COLO829 (cell line): ENCODE measurements around the gene ANO1.

Source experiments
- DNase-seq: peaks from one replicate; pipeline ENCODE4 v3.0.0; 2012; ENCODE audit warnings: low spot score

The ANO1 gene

DNA sequence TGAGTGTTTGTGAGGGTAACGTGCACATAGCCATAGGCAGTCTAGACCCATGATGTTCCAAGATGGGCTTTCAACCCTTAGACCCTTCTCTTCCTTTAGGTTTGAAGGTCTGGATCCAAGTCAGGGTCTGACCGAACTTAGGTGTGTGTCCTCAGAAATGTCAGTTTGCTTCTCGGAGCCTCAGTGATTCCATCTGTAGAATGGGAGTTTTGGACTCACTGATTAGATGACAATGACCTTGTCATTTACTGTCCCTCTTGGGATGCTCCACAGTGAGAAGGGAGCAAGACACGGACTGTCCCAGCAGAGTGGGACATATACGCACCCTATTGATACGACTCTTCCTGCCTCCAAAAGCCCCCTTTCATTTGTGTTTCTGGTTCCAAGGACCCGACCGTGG, 37.7 kb downstream of the ANO1 start:
- no peak for DNase-seq

DNA sequence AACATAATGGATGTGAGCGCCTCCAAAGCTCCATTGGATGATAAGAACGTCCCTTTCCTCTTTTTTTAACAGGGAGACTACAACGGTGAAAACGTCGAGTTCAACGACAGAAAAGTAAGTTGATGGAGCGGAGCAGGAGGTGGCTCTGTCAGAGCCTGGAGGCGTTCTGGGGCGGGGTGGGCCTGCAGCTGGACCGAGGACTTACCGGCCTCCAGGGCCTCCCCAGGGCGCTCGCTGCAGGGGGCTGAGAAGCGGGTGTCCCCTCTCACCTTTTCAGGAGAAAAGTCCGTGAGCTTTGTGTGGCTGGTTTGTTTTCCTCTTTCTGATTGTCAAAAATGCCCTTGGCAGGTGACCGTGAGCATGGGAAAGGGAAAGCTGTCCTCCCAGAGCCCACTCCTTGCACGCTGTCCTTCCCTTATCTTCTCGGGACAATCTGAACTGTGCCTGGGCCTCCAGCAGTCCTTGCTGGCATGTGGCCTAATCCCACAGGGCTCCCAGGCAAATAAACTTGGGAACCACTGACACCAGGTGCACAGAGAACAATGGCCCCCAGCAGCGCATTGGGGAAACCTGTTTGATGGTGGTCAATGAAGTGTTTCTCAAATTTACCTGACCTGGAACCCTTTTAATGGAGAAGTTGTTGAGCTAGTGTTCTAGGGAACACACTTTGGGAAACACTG, 38.4 kb downstream of the ANO1 start:
- no peak for DNase-seq

DNA sequence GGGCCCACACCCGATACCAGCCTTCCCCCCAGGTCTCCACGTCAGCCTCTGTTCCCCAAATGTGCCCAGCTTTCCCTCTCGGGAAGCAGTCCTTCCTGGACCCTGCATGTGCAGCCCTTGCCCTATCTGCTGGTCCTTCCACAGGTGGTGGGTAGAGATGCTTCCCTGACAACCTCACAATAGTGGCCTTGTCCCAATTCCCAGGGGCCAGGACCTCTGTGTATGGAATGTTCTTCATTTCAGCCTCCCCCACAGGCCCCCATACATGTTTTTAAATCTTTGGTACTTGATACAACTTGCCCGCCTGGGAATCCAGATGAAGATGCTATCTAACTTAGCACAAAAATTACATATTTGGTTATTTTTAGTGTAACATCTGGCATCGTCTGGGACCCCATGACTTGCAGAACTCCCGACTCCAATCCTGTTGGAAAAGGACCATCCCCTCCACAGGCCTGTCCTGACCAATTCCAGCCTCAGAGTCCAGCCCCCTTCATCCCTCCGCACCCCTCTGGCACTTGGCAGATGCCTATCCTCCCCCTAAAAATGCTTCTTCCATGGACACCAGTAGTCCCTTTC, 39.5 kb downstream of the ANO1 start:
- DNase-seq = no peak

DNA sequence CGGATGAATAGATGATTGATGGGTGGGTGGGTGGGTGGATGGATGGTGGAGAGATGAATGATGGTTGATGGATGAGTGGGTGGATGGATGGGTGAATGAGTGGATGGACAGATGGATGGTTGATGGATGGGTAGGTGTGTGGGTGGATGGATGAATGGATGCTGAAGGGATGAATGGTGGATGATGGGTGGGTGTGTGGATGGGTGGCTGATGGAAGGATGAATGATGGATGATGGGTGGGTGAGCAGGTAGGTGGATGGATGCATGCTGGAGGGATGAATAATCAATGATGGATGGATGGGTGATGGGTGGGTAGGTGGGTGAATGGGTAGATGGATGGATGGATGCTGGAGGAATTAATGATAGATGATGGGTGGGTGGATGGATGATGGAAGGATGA, 40.5 kb downstream of the ANO1 start:
- DNase-seq = no peak

DNA sequence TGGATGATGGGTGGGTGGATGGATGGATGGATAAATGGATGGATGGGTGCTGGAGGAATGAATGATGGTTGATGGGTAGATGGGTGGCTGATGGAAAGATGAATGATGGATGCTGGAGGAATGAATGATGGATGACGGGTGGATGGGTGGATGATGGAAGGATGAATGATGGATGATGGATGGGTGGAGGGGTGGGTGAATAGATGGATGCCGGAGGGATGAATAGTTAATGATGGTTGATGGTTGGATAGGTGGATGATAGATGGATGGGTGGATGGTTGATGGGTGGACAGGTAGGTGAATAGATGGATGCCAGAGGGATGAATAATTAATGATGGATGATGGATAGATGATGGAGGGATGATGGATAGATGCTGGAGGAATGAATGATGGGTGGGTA, 41.4 kb downstream of the ANO1 start:
- no peak for DNase-seq

DNA sequence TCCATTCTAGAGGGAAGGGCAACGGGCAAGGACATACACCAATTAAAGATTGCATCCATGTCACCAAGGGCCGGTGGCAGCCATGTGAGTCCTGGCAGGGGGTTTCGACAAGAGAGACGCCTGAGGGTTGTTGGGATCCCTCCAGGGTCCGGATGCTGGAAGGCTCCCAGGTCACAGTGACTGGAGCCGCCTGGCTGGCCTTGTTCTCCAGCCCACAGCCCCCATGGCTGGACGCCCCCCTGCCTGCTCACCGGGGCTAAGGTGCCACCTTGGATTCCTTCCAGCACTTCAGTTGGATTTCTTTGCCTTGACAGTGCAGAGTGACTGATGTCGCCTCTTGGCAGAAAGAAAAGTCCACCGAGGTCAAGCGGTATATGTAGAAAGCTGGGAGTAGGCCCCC, 42.6 kb downstream of the ANO1 start:
- DNase-seq = no peak

DNA sequence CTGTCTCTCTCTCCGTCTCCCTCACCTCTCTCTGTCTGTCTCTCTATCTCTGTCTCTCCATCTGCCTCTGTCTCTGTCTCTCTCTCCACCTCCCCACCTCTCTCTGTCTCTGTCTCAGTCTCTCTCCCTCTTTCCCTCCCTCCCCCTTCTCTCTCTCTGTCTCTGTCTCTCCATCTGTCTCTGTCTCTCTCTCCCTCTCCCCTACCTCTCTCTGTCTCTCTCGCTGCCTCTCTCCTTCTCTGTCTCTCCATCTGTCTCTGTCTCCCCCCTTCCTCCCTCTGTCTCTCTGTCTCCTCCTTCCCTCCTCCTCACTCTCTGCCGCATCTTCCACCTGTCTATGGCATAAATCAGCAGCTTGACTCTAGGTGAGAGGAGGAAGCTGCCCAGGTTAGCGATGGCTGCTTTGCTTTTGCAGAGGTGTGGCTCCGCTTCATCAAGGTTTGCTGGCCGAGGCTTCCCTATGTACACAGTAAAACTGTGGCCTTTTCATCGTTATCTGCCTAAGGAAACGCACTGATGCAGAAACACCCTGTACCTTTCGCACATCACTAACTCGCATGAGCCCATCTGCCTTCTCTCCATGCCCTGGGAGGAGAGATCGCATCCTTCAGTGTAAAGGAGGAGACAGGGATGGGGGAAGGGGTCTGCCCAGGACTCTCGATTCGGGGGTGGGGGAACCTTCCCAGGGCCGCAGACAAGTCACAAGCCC, 44.5 kb downstream of the ANO1 start:
- no peak for DNase-seq

DNA sequence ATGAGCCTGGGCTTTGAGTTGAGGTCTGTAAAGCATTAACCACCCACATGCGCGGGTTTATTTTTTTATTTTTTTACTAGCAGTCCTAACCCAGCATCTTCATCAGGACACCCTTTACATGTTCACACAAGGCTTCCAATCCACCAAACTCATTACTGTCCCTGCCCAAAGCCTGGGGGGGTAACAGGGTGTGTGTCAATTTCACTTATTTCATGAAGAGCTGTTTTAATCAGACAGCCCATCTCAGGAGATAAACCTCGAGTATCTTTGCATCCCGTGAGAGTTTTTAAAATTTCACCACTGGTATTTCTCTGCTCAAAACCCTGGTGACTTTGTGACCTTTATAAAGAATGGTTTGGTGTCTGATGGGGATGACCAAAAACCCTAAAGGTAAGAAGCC, 45.6 kb downstream of the ANO1 start:
- DNase-seq = no peak

DNA sequence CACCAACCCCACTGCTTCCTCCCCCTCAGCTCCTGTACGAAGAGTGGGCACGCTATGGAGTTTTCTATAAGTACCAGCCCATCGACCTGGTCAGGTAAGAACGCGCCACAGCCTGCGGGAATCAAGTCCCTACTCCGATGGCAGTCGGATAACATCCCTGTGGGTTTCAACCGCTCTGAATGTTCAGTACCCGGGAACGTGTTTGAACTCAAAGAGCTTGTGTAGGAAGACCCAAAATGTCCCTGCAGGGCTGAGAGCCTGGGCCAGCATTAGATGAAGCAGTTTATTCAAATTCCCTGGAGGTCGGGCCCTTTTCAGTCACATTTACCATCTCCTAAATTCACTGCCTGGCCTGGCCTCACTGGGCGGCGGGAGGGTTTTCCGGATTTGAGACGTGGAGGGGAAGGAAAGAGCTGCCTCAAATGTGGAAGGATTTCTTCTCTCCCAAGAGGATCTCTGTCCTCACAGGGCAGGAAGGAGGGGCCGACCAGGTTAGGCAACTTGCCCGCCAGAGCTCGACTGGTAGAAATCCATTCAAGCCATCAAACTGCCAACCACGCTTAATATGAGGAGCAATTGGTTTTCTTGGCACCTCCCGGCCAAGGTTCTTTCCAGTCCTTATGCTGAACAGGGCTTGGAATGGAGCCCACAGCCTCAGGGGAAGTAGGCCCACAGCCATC, 46.3 kb downstream of the ANO1 start:
- no peak for DNase-seq

DNA sequence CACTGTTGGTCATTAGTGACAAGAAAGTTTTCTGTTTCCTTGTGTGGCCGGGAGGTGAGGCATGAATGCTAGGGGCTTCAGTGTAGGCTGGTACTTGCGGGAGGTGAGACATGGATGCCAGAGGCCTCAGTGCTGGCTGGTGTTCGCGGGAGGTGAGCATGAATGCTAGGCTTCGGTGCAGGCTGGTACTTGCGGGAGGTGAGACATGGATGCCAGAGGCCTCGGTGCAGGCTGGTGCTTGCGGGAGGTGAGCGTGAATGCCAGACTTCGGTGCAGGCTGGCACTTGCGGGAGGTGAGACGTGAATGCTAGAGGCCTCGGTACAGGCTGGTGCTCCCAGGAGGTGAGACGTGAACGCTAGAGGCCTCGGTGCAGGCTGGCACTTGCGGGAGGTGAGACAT, 48.4 kb downstream of the ANO1 start:
- no peak for DNase-seq

DNA sequence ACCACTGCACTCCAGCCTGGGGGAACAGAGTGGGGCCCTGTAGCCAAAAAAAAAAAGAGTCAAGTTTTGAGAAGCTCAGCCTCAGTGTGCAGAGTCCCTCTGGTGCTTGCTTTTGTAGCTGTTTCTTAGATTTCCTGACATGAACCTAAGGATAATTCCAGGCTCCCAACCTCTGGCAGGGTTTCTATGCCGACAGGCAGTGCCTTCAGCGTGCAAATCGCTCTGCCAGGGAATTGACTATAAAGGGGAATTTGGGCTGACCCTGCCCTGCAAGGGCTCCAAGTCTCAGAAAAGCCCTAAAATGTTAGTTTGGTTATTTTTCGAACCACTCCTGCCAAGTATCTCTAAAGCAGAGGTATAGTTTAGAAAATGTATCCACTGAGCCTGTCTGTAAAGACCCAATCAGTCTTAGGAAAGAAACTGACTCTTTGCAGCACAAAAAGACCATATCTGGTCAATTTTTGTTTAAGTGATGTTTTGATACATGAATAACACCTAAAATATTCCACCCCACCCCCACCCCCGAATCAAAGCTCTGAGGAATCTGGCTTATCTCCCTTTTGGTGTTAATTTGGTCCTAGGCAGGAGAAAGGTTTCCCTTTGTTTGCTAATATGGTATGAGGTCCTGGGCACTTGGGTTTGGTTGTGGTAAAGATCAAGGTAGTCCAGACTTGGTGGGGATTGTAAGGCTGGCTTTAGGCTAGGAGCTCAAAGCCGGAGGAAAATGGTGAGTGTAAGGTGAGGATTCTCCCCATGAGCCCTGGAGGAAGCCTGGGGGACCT, 49.7 kb downstream of the ANO1 start:
- no peak for DNase-seq

DNA sequence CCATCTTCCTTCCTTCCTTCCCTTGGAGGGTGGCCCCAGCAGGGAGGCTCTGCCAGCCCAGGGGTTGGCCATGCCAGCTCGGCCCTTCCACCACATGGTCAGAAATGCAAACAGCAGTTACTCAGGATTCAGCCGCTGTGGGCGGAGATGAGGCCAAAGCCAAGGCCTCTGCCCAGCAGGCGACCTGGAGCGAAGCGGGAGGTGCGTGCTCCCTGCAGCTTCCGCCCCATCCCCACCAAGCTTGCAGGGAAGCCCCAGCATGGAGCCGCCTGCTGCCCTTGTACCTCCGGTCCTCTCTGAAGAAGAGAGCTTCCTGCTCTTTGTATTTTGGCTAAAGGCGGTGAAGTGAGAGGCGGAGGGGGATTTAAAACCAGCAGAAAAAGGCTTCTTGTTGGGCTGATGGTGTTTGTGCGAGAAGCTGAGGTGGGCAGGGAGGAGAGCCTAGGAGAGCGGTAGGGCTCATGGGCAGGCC, 50.4 kb downstream of the ANO1 start:
- no peak for DNase-seq

DNA sequence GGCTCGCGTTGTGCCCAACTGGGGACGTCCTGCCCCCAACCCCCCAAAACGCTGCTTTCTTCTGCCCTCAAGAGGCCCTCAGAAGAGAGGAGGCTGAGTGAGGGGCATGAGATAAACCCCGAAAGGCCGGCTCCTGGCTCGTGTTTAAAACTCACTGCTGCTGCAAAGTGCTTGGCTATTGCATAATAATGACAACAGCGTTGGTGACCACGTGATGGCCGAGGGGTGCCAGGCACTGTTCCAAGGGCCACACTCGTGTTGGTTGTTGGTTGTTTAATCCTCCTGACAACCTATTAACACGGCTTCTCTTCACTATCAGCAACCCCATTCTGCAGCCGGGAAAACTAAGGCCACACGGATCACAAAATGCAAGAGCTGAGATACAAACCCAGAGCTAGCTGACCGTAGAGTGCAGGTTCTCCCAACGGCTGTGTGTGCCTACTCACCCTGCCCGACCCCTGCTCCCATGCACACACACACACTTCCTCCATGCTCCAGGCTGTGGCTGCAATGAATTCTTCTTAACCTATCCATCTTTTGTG, 51.0 kb downstream of the ANO1 start:
- no peak for DNase-seq

DNA sequence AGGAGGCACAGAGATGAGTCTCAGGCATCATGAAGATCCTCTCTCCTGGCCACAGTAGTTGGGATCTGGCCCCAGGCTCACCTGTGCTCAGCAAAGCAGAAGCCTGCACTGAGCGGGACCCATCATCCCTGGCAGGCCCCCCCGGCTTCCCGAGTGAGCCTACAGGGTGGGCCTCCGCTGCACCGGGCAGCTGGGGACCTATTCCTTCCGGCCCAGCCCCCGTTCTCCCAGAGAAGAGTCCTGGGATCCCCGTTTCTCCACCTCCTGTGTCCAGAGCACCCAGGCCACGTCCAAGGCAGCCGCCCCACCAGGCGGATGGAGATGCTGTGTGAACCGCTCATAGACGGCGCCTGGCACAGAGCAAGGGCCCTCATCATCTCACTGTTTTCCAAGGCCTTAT, 52.5 kb downstream of the ANO1 start:
- DNase-seq = no peak

DNA sequence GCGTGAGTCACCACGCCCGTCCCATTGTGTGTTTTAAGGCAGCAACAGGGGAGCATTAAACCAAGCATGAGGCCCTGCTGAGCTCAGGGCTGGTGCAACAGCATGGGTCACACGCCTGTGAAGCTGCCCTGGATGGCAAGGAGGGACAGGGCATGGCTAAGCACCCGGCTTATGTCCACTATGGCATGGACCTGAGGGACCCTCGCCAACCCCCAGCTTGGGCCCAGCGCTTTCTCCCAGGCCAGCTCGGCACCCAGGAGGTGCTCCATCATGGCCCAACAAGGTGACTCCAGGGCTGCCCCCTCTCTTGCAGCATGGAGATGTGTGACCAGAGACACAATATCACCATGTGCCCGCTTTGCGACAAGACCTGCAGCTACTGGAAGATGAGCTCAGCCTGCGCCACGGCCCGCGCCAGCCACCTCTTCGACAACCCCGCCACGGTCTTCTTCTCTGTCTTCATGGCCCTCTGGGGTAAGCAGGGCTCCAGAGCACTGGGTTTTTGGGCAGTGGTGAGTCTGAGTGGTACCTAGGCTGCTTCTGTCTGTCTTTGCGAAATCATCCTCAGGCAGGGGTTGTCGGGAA, 53.6 kb downstream of the ANO1 start:
- no peak for DNase-seq

DNA sequence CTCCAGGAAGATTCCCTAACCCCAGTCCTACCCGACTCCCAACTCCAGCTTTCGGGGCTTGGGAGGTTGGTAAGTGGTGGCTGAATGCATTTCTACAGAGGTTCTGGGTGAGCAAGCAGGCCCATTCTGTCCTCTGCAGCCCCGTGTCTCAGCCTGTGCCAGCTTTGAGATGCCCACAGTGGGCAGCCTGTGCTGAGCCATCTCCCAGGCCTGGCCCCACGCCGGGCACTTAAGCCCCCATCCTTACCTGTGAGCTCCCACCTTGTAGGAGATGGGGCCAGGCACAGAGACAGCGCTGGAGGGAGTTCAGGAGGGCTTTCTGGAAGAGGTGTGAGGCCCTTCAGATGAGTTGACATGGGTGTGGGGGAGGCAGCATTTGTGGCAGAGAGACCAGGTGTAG, 54.5 kb downstream of the ANO1 start:
- DNase-seq = no peak

DNA sequence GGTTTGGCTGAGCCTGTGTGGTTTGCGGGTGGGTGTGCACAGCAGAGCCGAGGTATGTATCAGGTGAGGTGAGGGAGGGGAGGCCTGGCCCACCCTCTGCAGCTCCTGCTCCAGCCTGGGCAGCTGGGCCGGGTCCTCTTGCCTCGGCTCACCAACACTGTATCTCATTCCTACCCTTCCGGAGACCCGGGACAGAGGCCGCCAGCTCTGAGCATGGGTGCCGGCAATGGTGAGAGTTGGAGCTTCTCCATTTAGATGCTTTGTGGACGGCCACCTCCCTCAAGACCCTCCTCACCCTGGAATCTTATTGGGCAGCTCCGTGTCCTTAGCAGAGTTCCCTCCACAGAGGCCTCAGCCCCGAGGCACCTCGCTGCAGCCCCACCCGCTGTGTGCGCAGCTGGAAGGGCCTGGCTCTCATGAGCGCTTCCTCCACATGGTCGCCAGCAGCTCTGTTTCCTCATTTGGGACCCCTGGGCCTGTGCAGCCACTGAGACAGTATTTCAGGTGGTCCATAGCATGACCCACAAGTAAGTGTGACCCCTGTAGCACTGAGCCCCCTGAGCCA, 55.7 kb downstream of the ANO1 start:
- no peak for DNase-seq

DNA sequence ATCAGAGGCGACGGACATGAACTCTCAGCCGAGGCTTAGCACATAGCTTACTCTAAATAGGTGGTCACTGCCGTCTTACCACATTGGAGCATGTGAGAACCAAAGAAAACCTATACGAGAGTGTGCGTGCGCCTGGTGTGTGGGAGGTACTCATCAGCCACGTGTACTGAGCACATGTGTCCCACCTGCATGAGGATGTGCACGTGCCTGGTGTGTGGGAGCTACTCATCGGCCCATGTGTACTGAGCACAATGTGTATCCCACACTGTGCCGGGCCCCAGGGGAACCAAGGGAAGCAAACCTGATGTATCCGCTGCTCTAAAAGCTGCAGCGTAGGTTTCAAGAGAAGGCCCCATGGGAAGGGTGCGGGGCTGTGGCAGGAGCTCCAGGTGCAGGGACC, 56.4 kb downstream of the ANO1 start:
- no peak for DNase-seq

DNA sequence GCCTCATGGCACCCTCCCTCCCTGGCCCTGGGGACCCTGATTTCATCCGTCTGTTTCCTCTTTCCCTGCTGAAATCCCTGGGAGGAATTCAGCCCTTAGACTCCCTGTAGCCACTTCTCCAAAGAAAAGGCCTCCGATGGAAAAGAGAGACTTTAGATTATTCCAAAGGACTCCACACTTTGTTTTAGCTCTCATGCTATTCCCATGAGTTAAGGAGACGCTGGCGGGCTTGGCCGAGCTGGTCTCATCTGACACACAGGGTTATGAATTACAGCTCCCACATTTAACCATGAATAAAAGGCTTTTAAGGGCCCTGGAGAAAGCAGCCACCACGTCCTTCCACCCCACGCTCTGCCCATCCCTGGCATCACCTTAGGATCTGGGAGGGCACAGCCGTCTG, 57.0 kb downstream of the ANO1 start:
- DNase-seq = no peak

DNA sequence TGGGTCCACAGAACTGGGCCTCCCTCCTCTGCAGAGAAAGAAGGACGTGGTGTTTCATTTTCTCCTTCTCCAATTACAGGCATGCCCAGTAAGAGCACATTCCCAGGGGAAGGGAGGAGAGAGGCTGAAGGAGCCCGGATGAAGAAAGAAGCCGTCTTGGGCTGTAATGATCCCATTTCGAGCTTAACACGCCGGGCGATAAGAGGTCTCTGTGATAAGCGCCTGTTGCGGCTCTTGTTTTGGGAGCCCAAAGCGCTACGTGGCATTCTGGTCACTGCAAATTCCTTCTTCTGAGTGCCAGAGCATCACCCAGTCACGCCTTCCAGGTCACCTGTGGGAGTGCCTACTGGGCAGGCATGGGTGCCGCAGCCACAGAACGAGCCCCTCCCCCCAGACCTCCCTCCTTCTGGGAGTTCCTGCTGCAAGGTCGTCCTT, 57.5 kb downstream of the ANO1 start:
- no peak for DNase-seq

DNA sequence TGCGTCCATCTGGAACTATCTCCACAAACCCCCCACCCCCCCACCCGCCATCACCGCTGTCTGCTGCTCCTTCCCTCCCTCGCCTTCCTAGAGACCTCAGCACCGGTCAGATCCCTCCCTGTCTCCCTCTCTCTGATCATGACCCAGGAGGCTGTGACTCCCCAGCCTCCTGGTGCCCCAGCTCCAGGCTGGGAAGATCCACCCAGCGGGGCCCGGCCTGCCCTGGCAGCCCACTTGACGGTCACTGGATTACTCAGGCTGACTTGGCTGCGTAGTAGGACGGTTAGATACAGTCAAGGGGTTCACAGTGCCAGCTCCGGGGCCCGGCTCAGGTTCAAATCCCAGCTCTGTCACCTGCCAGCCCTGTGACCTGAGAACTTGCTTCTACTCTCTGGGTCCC, 59.3 kb downstream of the ANO1 start:
- no peak for DNase-seq
